ENCODE measurements around the gene PRIMPOL.
"Not testable (repeated sequence)": the region's sequence is repeated elsewhere in the genome, so short reads cannot be mapped to it uniquely, and the experiment has no call there.

Gene PRIMPOL

DNA sequence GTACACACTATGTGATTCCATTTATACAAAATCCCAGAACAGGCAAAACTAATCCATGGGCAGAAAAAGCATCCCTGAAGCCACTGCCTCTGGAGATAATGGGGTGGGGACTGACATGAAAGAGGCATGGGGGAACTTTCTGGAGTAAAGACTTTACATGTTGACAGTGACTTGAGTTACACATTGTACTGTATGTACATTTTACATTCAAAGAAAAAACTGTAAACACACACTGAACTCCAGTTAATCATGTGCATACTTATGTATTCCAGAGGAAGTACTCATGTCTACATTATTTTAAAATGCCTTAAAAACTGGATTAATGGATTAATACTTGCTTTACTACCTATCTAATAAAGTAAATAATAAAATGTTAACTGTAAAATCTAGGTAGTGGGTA lies 62.8 kb downstream of the PRIMPOL start:
- DNase-seq (ENCODE audit: low read depth) = no peak

DNA sequence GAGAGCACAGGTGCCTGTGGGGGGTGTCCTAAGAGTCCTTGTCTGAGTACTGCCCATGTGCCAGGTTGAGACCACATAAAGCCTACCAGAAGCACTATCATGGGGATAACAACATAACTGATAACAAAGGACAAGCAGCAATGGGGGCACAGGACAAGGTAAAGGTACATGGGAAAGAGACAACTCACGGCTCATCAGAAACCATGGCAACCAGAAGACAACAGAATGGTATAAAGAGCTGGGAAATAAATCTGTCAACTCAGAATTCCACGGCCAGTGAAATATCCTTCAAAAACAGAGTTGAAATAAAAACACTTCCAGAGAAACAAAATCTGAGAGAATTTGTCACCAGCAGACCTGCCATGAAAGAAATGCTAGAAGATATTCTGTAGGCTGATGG lies 64.3 kb downstream of the PRIMPOL start:
- DNase-seq (ENCODE audit: low read depth) = no peak

DNA sequence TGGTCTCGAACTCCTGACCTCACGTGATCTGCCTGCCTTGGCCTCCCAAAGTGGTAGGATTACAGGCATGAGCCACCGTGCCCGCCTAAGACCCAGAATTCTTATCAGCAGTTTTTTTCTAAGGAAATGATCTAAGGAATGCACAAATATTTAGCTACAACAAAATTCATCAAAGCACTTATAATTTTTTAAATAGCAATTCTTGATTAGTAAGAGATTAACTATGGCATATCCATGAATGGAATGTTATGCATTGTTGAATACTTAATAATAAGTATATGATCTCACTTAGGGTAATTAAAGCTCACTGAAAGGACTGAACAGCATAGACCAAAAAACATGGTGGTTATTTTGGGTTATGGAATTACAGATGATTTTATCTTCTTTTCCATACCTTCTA lies 66.0 kb downstream of the PRIMPOL start:
- no peak for DNase-seq (ENCODE audit: low read depth)

DNA sequence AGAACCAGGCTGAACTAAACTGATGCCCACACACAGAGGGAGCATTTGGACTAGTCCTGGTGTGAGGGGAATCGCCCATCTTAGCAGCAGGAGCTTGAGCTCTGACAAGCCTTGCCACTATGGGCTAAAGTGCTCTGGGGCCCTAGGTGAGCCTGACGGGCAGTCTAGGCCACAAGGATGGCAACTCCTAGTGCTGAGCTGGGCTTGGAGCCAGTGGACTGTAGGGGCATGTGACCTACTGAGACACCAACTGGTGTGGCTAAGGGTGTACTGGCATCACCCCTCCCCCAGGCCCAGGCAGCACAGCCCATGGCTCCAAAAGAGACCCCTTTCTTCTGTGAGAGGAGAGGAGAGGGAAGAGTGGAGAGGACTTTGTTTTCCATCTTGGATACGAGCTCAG lies 69.9 kb downstream of the PRIMPOL start:
- DNase-seq (ENCODE audit: low read depth) = no peak

DNA sequence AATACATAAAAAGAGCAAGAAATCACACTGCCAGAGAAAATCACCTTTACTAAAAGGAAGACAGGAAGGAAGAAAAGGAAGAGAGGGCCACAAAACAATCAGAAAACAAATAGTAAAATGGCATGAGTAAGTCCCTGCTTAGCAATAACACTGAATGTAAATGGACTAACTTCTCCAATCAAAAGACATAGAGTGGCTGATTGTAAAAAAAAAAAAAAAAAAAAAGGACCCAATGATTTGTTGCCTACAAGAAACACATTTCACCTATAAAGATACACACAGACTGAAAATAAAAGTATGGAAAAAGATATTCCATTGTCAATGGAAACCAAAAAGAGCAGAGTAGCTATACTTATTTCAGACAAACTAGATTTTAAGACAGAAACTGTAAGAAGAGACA lies 71.7 kb downstream of the PRIMPOL start:
- no peak for DNase-seq (ENCODE audit: low read depth)

DNA sequence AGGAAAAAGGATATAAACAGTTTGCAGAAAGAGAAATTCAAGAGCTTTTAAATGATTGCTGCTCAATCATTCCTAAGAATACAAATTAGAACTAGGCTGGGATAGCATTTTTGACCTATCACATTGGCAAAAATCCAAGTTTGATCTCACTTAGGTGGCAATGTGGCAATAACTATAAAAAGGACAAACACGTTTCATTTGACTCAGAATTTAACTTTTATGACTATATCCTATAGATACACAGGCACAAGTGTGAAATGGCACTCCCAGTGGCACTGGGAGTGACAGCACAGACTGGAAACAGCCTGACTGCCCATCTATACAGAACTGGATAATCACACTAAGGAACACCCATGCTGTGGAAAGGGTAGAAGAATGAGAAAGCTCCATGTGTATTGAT lies 73.3 kb downstream of the PRIMPOL start:
- no peak for DNase-seq (ENCODE audit: low read depth)

DNA sequence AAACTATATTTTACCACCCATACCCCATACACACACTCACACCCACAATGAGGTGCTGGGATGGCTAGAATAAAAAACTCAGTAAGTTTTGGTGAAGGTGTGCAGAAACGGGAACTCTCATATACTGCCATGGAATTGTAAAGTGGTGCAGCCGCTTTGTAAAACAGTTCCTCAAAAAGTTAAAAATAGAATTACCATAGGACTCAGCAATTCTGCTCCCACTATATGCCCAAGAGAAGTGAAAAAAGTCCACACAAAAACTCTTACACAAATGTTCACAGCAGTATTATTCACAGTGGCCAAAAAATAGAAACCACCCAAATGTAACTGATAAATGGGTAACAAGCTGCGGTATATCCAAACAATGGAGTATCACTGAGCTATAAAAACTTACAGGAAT lies 77.9 kb downstream of the PRIMPOL start:
- no peak for DNase-seq (ENCODE audit: low read depth)

DNA sequence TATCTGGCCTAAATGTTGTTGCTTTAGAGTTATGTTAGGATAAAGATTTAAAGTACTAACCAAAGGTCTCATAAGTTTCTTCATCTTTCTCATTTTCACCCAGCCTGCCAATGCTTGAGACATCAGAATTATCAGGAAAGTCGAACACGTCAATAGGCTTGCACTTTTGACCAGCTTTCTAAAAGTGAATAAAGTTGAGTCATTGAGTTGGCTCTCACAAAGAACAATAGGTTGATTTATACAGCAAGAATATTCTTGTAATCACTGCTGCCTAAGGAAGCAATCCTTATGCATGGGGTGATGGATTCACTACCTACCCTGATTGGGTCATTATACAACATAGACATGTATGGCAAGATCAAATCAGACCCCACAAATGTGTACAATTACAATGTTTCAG lies 79.3 kb downstream of the PRIMPOL start:
- no peak for DNase-seq (ENCODE audit: low read depth)

DNA sequence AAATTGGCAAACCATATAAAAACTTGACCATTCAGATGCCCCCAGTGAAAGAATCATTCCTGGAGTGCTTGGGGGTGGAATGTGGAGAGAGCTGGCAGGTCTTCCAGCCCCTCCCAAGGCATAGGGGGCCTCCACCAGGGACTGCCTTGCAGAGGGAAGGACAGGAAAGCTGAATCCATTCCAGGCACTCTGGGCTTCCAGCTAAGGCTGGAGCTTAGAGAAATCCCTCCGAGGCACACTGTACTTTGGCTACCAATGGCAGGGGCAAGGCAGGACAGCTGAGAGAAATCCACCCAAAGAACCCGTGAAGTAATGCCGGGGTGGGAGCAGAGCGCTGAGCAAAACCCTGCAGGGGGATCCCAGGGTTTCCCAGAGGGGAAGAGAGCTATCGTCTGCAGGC lies 80.4 kb downstream of the PRIMPOL start:
- no peak for DNase-seq (ENCODE audit: low read depth)

DNA sequence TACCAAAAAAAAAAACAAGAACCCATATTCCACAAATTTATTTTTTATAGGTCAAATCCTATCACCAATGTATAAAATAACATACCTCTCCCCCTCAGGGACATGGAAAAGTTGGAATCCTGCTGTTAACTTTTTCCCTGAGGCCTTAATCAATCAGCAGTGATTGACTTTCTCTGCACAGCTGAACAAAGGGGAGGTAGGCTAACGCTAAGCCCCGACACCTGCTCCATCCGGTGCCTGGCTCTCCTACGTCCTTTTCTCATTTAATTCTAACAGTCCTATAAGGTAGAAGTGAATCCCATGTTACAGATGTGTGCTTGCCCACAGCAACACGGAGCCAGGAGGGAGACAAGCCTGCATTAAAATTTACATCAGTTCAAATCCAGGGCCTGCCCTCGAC lies 81.5 kb downstream of the PRIMPOL start:
- no peak for DNase-seq (ENCODE audit: low read depth)

DNA sequence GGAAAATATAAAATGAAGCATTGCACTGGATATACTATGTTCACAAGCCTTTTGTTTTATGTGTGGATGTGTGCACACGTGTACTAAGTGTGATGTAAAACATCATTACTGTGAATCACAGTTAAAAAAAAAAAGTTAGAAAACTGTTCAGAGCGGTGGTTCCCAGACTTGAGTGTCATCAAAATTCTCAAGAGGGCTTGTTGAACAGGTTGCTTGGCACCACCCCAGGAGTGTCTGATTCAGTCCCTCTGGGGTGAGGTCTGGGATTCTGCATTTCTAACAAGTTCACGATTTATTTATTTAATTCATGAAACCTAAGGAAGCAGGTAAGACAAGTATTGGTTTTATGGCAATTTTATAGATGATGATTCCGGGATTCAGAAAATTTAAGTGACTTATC lies 82.6 kb downstream of the PRIMPOL start:
- DNase-seq (ENCODE audit: low read depth) = no peak

DNA sequence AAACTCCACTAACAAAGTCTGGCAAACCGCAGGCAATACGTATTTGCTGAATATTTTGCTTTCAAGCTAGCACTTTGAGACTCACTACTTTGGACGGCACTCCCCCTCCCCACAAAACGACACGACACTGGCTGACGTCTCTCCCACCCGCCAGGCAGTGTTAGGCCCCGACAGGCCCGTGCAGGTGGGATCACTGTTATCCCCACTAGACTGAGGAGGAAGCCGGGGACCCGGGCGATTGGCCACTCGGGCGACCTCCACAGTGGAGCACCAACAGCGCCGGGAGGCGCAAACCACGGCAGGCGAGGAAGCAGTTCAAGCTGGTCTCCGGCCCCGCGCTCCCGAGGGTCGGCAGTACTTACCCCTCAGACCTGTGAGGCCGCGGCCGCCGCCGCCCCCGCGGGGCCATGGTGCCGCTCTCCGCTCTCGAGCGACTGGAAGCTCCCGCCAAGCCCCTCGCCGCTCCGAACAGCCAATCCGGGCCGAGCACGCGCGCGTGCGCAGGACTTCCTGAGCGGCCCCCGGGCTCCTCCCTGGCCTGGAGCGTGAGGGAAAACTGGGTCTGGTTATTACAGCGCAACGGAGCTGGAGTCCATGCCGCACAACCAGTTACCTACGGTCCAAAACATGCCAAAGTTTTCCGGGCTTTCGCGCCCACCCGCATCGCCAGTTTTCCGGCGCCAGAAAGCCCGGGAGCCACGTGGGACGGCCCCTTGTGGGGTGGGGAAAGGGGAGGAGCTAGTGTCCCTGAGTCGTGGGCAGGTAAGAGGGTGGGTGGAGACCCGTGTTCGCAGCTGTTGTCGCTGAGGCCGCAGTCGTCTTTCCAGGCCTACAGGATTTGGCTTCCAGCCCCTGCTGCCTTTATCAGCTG lies 84.4 kb downstream of the PRIMPOL start, which contains the start of gene CENPU:
Gene CENPU (minus strand): TSS at position 443 of the 871 bp plus-strand sequence. CDS start 34 bp downstream, at position 409.
- DNase-seq (ENCODE audit: low read depth) = peak; percentile 90

DNA sequence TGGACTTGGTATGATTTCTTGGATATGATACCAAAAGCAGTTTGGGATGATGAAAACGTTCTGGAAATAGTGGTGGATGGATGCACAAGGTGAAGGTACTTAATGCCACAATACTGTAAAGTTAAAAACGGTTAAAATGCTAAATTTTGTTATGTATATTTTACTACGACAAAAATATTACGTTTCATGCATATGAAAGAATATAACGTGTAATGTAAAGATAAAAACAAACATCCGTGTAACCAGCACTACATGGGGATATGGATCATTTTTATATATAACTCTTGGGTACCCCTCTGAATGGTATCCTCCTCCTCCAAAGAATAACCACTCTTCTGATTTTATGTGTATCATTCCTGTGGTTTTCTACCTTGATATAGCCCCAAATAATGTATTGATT lies 85.2 kb downstream of the PRIMPOL start:
- DNase-seq (ENCODE audit: low read depth) = no peak

DNA sequence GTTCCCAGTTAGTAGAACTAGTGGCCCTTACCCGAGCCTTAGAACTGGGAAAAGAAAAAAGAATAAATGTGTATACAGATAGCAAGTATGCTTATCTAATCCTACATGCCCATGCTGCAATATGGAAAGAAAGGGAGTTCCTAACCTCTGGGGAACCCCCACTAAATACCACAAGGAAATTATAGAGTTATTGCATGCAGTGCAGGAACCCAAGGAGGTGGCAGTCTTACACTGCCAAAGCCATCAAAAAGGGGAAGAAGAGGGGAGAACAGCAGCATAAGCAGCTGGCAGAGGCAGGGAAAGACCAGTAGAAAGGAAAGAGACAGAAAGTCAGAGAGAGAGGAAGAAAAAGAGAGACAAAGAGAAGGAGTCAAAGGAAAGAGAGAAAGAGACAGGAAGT lies 90.0 kb downstream of the PRIMPOL start:
- DNase-seq (ENCODE audit: low read depth) = not testable (repeated sequence)

DNA sequence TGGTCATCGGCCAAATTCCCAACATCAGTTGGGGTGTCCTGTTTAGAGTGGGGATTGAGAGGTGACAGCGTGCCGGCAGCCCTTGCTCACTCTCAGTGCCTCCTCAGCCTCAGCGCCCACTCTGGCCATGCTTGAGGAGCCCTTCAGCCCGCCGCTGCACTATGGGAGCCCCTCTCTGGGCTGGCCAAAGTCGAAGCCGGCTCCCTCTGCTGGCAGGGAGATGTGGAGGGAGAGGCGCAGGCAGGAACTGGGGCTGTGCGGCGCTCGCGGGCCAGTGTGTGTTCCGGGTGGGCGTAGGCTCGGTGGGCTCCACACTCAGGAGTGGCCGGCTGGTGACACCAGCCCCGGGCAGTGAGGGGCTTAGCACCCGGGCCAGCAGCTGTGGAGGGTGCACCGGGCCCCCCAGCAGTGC lies 91.4 kb downstream of the PRIMPOL start:
- DNase-seq (ENCODE audit: low read depth) = no peak

DNA sequence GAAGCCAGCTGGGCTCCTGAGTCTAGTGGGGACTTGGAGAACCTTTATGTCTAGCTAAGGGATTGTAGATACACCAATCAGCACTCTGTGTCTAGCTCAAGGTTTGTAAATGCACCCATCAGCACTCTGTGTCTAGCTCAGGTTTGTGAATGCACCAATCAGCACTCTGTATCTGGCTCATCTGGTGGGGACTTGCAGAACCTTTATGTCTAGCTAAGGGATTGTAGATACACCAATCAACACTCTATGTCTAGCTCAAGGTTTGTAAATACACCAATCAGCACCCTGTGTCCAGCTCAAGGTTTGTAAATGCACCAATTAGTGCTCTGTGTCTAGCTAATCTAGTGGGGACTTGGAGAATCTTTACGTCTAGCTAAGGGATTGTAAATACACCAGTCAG lies 92.1 kb downstream of the PRIMPOL start:
- DNase-seq (ENCODE audit: low read depth) = not testable (repeated sequence)

DNA sequence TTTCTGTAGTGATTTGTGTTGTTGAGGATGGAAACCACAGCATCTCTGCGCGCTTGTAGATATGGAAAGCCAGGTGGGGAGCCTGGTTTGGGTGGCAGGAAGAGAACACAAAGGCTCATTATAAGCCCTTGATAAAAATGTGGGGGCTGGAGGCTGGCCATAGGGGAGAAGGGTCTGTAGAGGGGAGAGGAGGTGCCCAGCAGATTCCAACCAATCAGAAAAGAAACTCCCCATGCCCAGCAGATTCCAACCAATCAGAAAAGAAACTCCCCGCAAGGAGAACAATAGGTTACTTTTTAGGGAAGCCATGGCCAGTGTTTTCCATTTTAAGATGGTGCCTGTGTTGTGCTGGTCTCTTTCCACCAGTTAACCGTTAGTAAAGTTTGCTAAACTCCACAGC lies 94.1 kb downstream of the PRIMPOL start:
- no peak for DNase-seq (ENCODE audit: low read depth)

DNA sequence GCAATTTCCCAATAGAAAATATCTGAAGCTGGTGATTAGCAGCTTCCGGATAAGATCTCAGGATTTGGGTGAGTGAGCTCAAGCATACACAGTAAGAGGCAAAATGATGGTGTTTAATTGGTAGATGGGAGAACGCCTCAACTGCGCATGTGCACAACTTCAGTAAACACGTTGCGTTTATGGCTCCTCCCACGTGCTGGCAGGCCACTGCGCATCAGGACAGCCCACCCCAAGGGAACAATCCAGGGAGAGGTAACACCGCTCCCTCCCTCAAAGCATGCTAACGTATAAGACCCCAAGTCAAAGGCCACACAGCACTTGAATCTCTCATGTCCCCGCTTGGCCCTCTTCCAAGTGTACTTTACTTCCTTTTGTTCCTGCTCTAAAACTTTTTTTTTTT lies 94.7 kb downstream of the PRIMPOL start:
- no peak for DNase-seq (ENCODE audit: low read depth)

Data from stimulated activated CD8-positive, alpha-beta memory T cell treated with anti-CD3 and anti-CD28 coated beads, Interleukin-15, amount 100 ng/mL, for 1 hour (primary cell).